HEK293 (cell line): Measurements from ENCODE around the gene AP1G2.

Experiments used
- CTCF ChIA-PET: fragments of 350-600 bp; formaldehyde crosslinking; extraction: SDS; loops from one replicate; lab custom pipeline; 2021; ENCODE audit warnings: antibody characterized with exemption; lab: Yijun Ruan, JAX
- POLR2A ChIA-PET: fragments of 300-600 bp; formaldehyde crosslinking; extraction: SDS; loops from one replicate; lab custom pipeline; 2020; ENCODE audit warnings: antibody characterized with exemption, inconsistent platforms; lab: Yijun Ruan, JAX
- H3K27ac ChIP-seq: fragments of 200-500 bp; sonication (Bioruptor generic); 2 replicates; pipeline ENCODE4 v1.5.1; 2014; ENCODE audit warnings: low read depth, low read length, control low read depth, inconsistent platforms; ENCODE audit errors: extremely low read depth
- H3K36me3 ChIP-seq, 2 experiments: fragments of 200-500 bp in 1 of 2; sonication (Bioruptor generic) in 1 of 2; 1 replicate in 1 of 2; 2 replicates in 1 of 2; pipeline ENCODE4 v1.5.1; 2014 to 2017; ENCODE audit warnings: inconsistent platforms in 2 of 2, low read length in 2 of 2; ENCODE audit not compliant: control insufficient read depth in 2 of 2, insufficient read depth in 1 of 2
- H3K4me1 ChIP-seq: fragments of 200-500 bp; sonication (Bioruptor generic); 2 replicates; pipeline ENCODE4 v1.5.1; 2014; ENCODE audit warnings: mild to moderate bottlenecking, low read length, inconsistent platforms; ENCODE audit not compliant: control insufficient read depth, insufficient read depth
- H3K4me3 ChIP-seq: 2 replicates; pipeline ENCODE4 v1.5.1; 2011; ENCODE audit warnings: low read depth, mild to moderate bottlenecking, control low read depth, low read length, moderate library complexity
- H3K9me3 ChIP-seq: fragments of 200-500 bp; sonication (Bioruptor generic); 2 replicates; pipeline ENCODE4 v1.5.1; 2014; ENCODE audit warnings: low read depth, low read length, inconsistent platforms; ENCODE audit not compliant: control insufficient read depth, insufficient read depth
- BCL11A ChIP-seq: fragments of 450-650 bp; formaldehyde crosslinking; IDR thresholded peaks from 2 replicates; pipeline ENCODE4 v1.5.1; 2016; ENCODE audit warnings: low read depth, missing biosample characterization, missing genetic modification characterization
- INSM2 ChIP-seq: fragments of 450-650 bp; formaldehyde crosslinking; IDR thresholded peaks from 2 replicates; pipeline ENCODE4 v1.5.1; 2016; ENCODE audit warnings: missing biosample characterization, missing genetic modification characterization
- REST ChIP-seq: fragments of 450-650 bp; formaldehyde crosslinking; IDR thresholded peaks from 2 replicates; pipeline ENCODE4 v1.5.1; 2016; ENCODE audit warnings: missing biosample characterization, missing genetic modification characterization
- ZBTB48 ChIP-seq: fragments of 450-650 bp; formaldehyde crosslinking; IDR thresholded peaks from 2 replicates; pipeline ENCODE4 v1.5.1; 2016; ENCODE audit warnings: missing biosample characterization, missing genetic modification characterization
- ZFP41 ChIP-seq: fragments of 450-650 bp; formaldehyde crosslinking; IDR thresholded peaks from 2 replicates; pipeline ENCODE4 v1.5.1; 2016; ENCODE audit warnings: missing biosample characterization, missing genetic modification characterization, borderline replicate concordance
- ZNF112 ChIP-seq: fragments of 450-650 bp; formaldehyde crosslinking; IDR thresholded peaks from 2 replicates; pipeline ENCODE4 v1.5.0; 2017; ENCODE audit warnings: missing biosample characterization, missing genetic modification characterization
- ZNF146 ChIP-seq: fragments of 450-650 bp; formaldehyde crosslinking; IDR thresholded peaks from 2 replicates; pipeline ENCODE4 v1.5.1; 2016; ENCODE audit warnings: missing biosample characterization, missing genetic modification characterization
- ZNF292 ChIP-seq: fragments of 450-650 bp; formaldehyde crosslinking; IDR thresholded peaks from 2 replicates; pipeline ENCODE4 v1.5.1; 2016; ENCODE audit warnings: low read depth, missing biosample characterization, missing genetic modification characterization, borderline replicate concordance
- ZNF366 ChIP-seq: fragments of 450-650 bp; formaldehyde crosslinking; conservative IDR thresholded peaks from 2 replicates; pipeline ENCODE4 v1.5.1; 2016; ENCODE audit warnings: missing biosample characterization, missing genetic modification characterization
- ZNF544 ChIP-seq: fragments of 450-650 bp; formaldehyde crosslinking; IDR thresholded peaks from 2 replicates; pipeline ENCODE4 v1.5.0; 2017; ENCODE audit warnings: missing biosample characterization, missing genetic modification characterization
- ZNF548 ChIP-seq: fragments of 450-650 bp; formaldehyde crosslinking; IDR thresholded peaks from 2 replicates; pipeline ENCODE4 v1.5.1; 2016; ENCODE audit warnings: missing biosample characterization, missing genetic modification characterization
- ZNF670 ChIP-seq: fragments of 450-650 bp; formaldehyde crosslinking; IDR thresholded peaks from 2 replicates; pipeline ENCODE4 v1.5.1; 2016; ENCODE audit warnings: missing biosample characterization, missing genetic modification characterization, low read depth
- ZNF707 ChIP-seq: fragments of 450-650 bp; formaldehyde crosslinking; IDR thresholded peaks from 2 replicates; pipeline ENCODE4 v1.5.1; 2016; ENCODE audit warnings: missing biosample characterization, missing genetic modification characterization
- ZNF843 ChIP-seq: fragments of 450-650 bp; formaldehyde crosslinking; IDR thresholded peaks from 2 replicates; pipeline ENCODE4 v1.5.1; 2016; ENCODE audit warnings: missing biosample characterization, missing genetic modification characterization
- ZSCAN23 ChIP-seq: fragments of 450-650 bp; formaldehyde crosslinking; IDR thresholded peaks from 2 replicates; pipeline ENCODE4 v1.5.1; 2016; ENCODE audit warnings: missing biosample characterization, missing genetic modification characterization
- TF ChIP-seq, protein P1 (sequence below): IDR thresholded peaks from 2 replicates; pipeline ENCODE4 v1.6.1; 2011; ENCODE audit warnings: mild to moderate bottlenecking, low read depth, low read length, borderline replicate concordance
- TF ChIP-seq, protein P2 (sequence below): fragments of 450-650 bp; formaldehyde crosslinking; IDR thresholded peaks from 2 replicates; pipeline ENCODE4 v1.5.1; 2017; ENCODE audit warnings: missing biosample characterization, missing genetic modification characterization

AP1G2 gene

DNA sequence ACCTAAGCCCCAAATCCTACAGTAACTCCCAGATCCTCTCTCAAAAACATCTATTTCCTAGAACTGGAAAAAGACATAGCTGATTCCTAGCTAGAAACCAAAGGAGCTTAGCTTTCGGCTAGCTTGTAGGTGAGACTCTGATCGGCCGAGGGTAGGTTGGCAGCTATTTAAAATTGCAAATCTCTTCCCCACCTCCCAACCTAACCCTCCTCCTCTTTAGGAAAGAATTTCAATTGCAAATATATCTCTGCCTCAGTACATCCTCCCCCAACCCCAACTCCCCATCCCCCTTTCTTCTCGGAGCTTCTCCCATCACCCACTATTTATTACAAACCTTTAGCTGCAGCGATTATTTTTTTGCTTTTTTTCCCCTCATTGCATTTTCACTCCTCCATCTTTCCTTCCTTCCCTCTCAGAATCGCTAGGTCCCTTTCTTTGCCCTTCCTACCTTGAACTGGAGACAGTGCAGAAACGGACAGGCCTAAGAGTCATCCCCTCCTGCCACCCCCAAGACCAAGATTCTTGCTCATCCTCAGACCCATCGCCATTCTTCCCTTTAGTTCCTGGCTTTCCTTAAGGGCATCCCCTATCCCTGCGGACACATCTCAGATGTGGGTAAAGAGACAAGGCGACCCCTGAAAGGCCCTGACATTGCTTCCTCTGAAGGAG, 29.4 kb downstream of the AP1G2 start:
- Histone ChIP-seq H3K36me3 (peaks cover 0 to 12% of the 10 kb centered on the region in 2 experiments; a peak in 2 of 3 replicates), H3K4me3 (no peak overlapping the region), H3K27ac (no peak overlapping the region), H3K4me1 (peaks cover 5% of the 10 kb centered on the region), H3K9me3 (no peaks in the 10 kb centered on the region)
- POLR2A ChIA-PET, result interaction anchor here (0.6 to 1.6 kb wide), 4 partner anchors 10 to 763 kb away, joined by 3 to 5 read pairs (median 4); no protein-coding TSS in a partner anchor
- TF ChIP-seq INSM2 (no peak), ZNF670 (tag by site-specific recombination) (no peak), ZNF843 (no peak), BCL11A (tag by site-specific recombination) (no peak), ZNF146 (tag by site-specific recombination) (no peak), REST (no peak), ZNF548 (no peak), ZNF544 (tag by site-specific recombination) (no peak), ZNF366 (tag by site-specific recombination) (no peak), ZNF112 (tag by site-specific recombination) (no peak), ZNF292 (no peak), ZFP41 (tag by site-specific recombination) (no peak), ZNF707 (tag by site-specific recombination) (no peak), ZBTB48 (no peak), ZSCAN23 (tag by site-specific recombination) (no peak)
- TF ChIP-seq, protein P1, sequence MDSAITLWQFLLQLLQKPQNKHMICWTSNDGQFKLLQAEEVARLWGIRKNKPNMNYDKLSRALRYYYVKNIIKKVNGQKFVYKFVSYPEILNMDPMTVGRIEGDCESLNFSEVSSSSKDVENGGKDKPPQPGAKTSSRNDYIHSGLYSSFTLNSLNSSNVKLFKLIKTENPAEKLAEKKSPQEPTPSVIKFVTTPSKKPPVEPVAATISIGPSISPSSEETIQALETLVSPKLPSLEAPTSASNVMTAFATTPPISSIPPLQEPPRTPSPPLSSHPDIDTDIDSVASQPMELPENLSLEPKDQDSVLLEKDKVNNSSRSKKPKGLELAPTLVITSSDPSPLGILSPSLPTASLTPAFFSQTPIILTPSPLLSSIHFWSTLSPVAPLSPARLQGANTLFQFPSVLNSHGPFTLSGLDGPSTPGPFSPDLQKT, result no peak
- TF ChIP-seq, protein P2, sequence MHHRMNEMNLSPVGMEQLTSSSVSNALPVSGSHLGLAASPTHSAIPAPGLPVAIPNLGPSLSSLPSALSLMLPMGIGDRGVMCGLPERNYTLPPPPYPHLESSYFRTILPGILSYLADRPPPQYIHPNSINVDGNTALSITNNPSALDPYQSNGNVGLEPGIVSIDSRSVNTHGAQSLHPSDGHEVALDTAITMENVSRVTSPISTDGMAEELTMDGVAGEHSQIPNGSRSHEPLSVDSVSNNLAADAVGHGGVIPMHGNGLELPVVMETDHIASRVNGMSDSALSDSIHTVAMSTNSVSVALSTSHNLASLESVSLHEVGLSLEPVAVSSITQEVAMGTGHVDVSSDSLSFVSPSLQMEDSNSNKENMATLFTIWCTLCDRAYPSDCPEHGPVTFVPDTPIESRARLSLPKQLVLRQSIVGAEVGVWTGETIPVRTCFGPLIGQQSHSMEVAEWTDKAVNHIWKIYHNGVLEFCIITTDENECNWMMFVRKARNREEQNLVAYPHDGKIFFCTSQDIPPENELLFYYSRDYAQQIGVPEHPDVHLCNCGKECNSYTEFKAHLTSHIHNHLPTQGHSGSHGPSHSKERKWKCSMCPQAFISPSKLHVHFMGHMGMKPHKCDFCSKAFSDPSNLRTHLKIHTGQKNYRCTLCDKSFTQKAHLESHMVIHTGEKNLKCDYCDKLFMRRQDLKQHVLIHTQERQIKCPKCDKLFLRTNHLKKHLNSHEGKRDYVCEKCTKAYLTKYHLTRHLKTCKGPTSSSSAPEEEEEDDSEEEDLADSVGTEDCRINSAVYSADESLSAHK (tag by site-specific recombination), result no peak
- CTCF ChIA-PET, result interaction anchor here (0.6 to 3.2 kb wide), 14 partner anchors 8 to 1314 kb away, joined by 3 to 21 read pairs (median 6); no protein-coding TSS in a partner anchor
